Effector CD8-positive, alpha-beta T cell (primary cell): ENCODE data around the gene CNTNAP5.

ENCODE experiments used
- DNase-seq: peaks from one replicate; lab custom pipeline; 2025; lab: John Stamatoyannopoulos, UW

Gene CNTNAP5

DNA sequence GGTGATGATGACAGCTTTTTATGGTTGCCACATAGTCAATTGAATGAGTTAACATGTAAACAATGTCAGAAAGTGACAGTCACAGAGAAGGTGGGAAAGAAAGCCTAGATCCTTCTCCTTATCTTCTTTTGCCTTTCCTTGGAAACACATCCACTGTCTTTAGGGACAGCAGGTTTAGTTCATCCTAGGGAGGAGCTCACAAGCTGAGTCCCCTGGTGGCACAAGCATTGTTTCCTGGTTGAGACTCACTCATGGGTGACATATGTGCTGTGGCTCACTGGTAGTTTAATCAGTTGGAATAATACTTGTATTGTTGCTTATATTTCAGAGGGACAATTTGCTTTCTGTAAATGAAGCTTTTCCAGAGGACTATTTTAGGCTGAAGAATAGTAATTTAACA, 598.5 kb downstream of the CNTNAP5 start:
- no peak for DNase-seq

DNA sequence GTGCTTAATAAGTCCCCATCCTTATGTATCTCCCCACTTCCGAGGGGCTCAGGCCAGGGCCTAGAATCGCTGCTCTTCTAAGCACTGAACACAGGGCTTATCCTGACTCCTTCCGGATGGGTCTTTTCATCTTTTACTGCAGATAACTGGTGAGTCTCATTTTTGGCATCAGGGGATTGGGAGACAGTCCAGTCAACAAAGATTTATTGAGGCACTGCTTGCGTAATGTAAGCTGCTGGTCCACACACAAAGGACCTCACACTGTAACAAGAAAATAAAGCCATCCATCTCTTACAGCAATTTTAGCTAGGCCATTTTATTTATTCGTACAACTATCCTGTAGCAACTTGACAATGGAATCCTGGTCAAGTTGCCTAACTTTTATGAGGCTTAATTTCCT, 600.5 kb downstream of the CNTNAP5 start:
- DNase-seq = no peak

DNA sequence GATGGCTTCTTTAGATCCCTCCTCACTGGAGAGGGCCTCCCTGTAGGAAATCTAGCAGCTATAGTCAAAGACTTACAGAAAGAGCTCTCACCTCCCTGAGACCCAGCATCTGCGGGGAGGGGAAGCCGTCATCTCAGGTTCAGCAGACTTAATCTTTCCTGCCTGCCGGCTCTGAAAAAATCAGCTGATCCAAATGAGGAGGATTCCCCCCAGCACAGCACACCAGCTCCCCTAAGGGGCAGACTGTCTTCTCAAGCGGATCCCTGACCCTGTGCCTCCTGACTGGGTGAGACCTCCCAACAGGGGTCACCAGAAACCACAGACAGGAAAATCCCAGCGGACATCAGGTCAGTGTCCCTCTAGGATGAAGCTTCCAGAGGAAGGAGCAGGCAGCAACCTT, 601.9 kb downstream of the CNTNAP5 start:
- DNase-seq = no peak

DNA sequence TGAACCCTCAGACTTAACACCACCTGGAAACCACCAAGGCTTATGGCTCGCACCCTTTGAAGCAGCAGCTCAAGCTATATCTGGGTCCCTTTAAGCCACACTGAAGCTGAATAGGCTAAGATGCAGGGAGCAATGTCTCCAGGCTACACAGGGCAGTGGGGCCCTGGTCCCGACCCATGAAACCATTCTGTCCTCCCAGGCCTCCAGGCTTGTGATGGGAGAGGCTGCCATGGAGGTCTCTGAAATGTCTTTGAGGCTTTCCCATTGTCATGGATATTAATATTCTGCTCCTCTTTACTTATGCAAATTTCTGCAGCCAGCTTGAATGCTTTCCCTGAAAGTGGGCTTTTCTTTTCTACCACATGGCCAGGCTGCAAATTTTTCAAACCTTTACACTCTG, 608.7 kb downstream of the CNTNAP5 start:
- DNase-seq = no peak

DNA sequence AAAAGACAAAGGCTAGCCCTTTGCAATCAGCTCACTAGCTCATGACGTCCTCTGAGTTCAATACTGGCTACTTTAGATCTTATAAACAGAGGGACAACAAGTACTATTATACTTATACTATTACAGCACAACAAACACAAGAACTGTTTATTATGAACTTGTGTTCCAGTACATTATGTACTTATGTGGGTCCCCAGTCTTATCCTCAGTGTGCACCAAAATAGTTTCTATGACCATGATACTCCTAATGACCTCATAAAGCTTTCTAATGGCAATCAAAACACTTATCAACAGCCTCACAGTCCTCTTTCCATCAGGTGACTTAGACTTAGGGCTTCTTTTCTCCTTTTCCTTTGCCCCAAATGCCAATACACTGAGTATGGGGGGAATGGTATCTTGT, 614.4 kb downstream of the CNTNAP5 start:
- no peak for DNase-seq

DNA sequence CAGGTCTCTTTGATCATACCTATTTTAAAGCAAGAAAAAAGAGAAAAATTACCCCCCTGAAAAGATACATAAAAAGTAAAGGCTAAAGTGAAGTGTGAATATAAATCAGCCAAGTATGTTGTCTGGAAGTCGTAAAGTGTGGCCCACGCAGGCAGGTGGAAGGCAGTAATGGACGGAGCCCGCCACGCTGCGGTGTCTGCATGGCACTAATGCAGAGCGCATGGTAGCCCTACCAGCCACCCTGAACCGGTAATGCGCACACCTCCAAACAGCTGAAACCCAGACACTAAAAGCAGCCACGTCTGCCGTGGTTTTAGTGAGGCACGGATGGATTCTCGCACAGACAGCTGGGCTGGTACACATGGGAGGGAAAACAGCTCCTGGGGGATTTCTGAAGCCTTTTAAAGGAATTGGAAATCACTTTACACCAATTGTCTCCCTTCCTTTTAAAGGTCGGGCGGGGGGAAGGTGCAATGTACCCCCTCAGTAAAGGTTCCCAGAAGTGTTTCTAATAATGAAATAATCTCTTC, 615.2 kb downstream of the CNTNAP5 start:
- no peak for DNase-seq

DNA sequence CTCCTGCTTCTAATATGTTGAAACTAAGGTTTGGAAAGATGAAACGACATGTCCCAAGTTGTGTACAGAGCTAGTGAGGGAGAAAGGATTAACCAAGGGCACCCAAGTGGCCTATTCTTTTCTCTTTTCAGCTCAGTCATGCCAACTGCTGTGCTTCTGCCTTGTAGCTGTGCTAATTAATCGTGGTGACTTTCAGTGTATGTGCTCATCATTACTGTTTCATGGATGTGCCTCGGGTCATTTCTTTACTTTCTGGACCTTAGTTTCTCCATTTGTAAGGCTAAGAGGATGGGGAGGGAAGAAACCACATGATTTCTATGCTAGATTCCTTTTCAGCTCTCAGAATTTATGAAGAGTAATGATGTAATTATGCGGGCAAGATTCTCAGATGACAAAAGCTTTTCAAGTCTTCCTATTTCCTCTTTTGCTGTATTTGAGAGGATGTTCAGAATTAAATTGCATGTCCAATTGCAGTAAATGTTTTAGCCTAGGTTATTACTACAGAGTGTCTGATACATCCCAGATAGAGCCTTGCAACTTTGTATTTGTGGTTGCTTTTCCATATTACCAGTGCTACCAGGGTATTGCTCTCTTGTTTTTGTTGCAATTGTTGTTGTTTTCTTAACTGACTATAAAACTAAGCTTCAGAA, 621.2 kb downstream of the CNTNAP5 start:
- no peak for DNase-seq

DNA sequence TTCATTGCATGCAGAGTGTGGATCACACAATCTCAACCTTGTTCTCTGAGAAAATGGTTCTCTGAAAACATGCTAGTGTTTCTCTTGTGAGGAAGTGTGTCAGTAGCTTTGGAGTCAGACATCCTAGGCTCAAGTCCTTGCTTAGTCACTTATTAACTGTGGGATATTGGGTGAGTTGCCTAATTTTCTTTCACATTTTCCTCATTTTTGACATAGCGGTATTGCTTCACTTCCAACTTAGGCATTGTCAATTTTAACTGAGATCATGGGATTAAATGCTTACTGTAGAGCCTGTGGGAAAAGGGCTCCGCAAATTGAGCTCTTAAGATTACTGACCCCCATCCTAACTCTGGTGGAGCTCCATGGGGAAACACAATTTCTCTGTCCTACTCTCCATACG, 622.2 kb downstream of the CNTNAP5 start:
- no peak for DNase-seq

DNA sequence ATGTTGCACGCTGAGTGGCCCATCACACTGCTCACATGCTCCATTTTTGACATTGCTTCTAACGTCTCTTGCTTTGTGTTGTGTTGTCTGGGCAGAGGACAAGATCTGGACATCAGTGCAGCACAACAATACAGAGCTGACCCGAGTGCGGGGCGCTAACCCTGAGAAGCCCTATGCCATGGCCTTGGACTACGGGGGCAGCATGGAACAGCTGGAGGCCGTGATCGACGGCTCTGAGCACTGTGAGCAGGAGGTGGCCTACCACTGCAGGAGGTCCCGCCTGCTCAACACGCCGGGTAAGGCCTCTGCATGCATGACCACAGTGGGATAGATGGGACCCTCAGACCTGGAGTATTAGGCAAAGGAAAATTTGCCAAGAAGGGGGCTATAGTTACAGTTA, 622.6 kb downstream of the CNTNAP5 start:
- no peak for DNase-seq

DNA sequence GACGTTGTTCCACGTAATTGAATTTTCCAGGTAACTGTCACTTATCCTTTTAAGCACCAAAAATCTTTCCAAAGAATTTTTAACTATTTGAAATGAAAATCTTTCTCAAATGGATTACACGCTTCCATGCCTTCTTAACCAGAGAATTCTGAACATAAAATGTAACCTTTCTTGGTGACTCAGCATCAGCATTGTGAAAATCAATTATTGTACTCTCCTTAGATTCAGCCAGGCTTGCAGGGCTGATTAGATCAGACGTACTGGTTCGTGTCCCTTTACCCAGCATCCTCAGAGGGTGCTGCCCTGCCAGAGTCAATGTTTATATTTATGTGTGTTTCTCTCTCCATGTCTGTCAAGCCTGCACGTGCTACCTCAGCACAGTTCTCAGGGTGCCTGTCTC, 623.9 kb downstream of the CNTNAP5 start:
- DNase-seq = no peak

DNA sequence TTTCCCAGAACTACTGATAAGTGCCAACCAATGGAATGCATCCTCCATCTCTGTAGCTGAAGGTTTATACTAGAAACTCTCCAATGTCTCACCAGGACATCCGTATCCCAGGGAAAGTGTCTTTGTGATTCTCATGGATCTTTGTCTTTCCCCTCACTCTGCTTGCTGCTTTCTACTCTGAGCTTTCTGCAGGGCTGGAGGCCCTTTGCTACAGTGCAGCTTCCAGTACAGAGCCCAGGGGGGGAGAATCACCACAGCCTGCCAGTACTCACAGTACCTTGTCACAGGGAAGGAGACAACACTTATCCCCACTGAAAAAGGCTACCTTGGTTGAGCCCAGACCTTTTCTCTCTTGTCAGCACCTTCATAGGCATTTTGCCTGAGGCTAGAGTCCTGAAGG, 627.0 kb downstream of the CNTNAP5 start:
- no peak for DNase-seq

DNA sequence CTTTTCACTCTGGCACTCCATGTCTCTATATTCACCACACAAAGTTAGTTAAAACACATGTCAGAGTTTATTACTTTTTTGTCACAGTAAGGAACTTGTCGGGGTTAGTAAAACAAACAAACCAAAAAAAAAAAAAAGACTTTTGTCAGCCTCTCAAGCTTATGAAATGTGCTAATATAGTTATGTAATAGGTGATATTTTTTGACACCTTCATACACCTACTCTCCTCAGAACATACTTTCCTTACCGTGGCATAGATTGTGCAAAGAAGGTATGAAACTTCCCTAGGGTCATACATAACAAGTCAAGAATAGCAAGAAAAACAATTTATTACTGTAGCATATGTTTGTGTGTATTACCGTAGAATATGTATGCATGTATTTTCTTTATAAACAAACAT, 633.3 kb downstream of the CNTNAP5 start:
- no peak for DNase-seq

DNA sequence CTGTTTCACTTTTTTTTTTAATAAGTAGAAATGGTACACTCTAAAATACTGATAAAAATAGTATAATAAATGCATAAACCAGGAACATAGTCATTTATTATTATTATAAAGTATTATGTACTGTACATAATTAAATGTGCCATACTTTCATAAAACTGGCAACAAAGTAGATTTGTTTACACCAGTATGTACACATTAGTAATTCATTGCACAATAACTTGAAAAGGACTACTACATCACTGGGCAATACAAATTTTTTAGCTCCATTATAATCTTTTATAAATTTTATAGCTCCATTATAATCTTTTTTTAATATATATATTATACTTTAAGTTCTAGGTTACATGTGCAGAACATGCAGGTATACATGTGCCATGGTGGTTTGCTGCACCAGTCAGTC, 636.5 kb downstream of the CNTNAP5 start:
- no peak for DNase-seq

DNA sequence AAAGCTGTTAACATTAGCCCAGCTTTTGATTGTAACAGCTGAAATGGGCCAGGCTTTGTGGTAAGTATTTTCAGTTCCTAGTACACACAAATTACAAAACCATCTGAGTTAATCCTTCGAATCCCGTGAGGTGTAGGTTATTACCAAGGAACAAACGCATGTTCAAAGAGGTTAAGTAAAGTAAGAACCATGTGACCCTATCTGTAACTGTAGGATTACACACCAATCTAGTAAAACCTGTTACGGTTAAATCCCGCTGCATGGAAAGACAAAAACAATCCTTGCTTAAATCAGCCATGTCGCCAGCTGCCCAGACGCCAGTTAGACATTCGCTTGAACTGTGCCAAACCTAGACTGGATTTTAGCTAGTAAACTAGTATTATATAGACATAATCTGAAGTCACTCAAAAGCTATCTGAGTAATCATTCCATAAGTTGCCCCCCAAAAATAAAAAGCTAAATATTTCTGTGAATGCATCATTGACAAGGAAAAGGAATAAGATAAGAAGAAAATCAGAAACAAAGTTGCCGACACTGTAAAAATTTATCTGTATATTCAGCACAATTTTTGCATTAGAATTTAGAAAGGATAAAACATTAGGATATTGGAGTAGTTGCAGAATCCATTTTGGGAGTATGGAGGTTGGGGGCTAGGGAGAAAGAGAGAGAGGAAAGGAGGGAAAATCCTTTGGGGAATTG, 638.0 kb downstream of the CNTNAP5 start:
- DNase-seq = no peak

DNA sequence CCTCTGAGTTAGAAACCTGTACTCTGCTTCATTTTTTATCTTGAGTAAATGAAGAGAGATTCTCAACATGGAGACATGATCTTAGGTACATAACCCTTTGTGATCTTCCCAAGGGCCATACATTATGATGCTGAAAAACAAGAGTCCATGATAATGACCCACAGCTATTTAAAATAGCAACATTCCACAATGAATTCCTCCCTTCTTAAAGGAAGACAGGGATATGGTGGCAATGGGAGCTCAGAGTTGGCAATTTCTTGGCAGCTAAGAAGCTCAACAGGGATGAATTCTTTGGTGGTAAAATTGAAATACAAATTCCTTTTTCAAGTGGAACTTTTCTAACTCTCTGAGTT, 638.5 kb downstream of the CNTNAP5 start:
- DNase-seq = no peak

DNA sequence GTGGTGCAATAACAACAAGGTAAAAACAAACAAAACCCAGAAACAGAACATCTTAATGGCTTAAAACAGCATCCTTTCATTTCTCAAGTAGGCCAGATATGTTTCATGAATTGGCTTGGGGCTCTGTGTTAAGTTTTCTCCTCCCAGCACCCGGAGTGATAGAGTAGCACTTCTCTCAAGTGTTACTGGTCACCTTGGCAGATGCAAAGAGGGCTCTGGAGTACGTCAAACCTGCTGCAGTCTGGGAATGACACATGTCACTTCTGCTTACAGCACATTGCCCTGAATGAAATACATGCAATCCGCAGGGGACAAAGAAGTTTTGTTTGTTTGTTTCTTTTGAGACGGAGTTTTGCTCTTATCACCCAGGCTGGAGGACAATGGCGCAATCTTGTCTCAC, 639.3 kb downstream of the CNTNAP5 start:
- DNase-seq = no peak

DNA sequence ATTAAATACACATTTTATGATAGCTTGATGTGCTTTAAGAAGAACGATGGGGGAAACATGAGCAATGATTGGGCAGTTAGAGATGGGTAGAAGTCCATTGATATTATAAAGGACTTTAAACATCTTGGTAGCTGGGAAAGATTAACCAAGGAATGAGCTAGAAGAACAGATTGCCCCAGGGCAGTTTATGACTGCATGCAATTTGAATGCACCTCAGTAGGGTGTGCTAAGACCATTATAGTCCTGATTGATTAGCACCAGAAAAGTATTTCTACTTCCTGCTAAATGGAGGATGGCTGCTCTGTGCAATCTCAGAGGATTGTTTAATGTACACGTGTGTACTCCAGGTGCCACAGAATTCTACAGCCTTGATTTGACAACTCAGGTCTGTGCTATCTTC, 641.9 kb downstream of the CNTNAP5 start:
- DNase-seq = no peak

DNA sequence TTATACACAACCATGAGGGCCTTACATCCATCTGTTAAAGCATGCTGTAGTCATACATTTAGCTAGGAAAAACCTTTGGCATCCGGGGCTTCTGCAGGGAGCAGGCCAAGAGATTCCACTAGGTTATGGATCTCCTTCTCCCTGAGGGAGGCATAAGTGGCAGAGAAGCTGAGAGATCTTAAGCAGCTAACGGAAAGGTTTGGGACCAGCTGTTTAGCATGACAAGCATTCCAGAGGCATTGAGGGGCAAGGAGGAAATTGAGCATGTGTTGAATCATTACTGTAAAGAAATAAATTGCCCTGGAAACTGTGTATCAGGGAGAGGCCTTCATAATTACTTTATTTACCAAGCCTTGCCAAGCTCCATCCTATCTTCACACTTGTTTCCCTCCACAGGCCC, 643.1 kb downstream of the CNTNAP5 start:
- no peak for DNase-seq

DNA sequence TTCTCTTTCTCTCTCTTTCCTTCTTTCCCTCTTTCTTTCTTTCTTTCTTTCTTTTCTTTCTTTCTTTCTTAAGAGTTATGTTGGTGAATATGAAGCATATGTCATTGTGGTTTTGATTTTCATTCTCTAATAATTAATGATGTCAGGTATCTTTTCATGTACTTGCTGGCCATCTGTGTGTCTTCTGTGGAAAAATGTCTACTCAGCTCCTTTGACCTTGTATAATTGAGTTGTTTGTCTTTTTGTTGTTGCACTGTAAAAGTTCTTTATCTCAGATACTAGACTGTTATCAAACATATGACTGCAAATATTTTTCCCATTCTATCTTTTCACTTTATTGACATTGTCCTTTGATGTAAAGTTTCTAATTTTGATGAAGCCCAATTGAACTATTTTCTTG, 645.1 kb downstream of the CNTNAP5 start:
- DNase-seq = no peak

DNA sequence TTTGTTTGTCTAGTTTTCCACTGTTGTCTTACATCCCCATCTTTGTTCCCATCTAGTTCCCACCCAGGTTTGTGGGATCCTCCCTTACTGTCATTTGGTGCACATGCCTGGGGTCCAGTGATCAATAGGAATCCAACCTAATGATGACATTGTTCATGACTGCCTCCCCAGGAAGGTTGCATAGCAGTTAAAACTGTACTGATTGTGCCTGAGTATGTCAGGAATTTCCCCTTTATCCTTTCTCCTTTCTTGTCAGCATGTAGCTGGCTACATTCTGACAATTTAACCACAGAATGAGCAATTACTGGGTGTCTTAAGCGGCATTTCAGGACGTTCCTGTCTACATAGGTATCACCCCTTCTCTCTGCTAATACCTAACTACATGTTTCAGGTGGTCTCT, 653.0 kb downstream of the CNTNAP5 start:
- no peak for DNase-seq

DNA sequence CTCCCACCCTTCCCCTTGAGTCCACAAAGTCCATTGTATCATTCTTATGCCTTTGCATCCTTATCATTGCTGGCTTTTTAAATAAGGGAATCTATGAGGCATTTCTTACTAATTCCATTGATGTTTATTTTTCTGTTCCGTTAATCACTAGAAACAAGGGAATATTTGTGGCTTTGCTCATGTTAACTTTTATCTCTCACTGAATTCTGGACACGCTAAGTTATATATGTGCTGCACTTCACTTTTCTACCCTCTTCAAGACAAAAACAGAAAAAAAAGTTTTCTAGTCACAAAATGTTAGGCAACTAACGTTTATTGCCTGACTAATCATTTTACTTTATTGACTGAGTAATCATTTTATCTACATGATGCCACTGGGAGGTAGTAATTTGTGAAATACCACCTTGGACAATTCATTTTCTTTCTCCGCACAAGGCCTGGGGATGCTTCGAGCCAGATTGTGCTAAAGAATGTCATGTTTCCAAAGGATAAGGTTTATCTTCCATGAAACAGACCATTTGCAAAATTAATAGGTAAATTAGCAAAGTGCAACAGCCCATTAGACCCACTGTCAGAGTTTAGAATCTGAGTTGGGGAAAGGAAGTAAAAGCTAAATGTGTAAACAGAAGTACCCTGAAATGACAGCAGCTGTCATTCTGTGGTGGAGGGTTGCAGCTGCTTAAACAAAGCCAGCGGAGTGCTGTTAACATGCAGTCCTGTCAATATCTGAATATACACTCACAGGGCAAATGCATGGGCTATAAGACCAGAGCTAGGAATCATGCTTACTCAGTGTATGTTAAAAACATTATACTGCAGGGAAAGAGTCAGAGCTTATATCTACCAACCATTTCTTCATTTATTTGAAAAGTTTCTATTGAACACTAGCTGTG, 658.7 kb downstream of the CNTNAP5 start:
- no peak for DNase-seq

DNA sequence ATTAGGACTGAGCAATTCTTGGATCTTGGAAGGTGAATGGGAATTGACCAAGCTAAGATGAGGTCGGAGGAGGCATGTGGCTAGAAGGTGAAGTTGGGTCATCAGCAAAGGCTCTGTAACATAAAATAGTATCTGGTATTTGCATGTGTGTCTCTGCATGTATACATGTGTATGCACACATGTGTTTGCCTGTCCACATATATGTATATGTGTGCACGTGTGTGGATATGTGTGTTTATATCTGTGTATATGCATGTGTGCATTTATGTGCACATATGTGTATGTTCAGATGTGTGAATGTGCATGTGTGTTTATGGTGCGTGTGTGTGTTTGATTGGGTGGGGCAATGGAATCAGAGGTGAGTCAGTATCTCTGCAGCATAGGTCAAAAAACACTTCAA, 664.3 kb downstream of the CNTNAP5 start:
- no peak for DNase-seq

DNA sequence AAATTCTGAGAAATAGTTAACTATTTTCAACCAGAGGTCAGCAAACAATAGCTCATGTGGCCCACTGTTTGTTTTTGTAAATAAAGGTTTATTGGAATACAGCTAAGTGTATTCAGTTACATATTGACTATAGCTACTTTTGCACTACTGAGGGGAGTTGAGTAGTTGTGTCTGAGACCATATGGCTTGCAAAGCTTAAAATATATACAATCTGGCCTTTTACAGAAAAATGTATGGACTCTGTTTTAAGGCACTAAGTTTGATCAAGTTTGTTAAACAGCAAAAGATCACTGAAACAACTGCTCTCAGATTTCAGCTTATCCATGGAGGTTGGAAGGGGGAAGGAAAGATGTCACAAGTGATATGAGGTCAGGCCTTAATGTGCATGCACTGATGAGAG, 667.1 kb downstream of the CNTNAP5 start:
- DNase-seq = no peak
